Heart left ventricle (tissue), 13 donors: Measurements from ENCODE around the gene PISD.

Experiments used
- CTCF ChIP-seq, 12 donors: fragments of 200-600 bp; sonication (generic) in 4 of 12; IDR thresholded peaks; one replicate each; pipeline versions ENCODE4 v1.5.0 to v1.8.0; 2018 to 2022; ENCODE audit warnings: antibody characterized with exemption in 12 of 12, mild to moderate bottlenecking in 5 of 12
- POLR2A ChIP-seq, 2 donors: fragments of 450-650 bp; IDR thresholded peaks; one replicate each; pipeline ENCODE4 v1.6.1; 2017; ENCODE audit warnings: antibody characterized with exemption in 2 of 2, mild to moderate bottlenecking in 2 of 2, moderate library complexity in 2 of 2
- donor health status: ischemic (EF 13 %, LVEDD 7.1; RV severe dilation, severe dysfunction).
- donor health status: DM: no; HTN: yes; CAD: no.
- donor health status: DM: no; HTN: no; CAD: no.
- donor health status: ischemic (EF 25% LVEDD 6.9; RV normal size, moderate dysfunction).
- donor health status: ischemic (EF 25% LVEDD 5.7; RV mildly dilated, moderate dysfunction).
- donor health status: ischemic (EF 35%, LVEDD 5.7; RV mildly dilated, moderate dysfunction).
- donor health status: nonischemic (EF 11% LVEDD 7.7; RV severe dilation, severe dysfunction).
- donor health status: DM: yes; HTN: yes; CAD: no.
- donor health status: PGD.
- donor health status: ischemic (EF 29% LVEDD 5.4; RV normal size, mild dysfunction).
- donor health status: nonischemic (EF 23%, LVEDD 6.1; RV moderate dilation, normal function).

- no peak for TF ChIP-seq POLR2A (IDR thresholded peaks at IDR 0.05)
- TF ChIP-seq CTCF (IDR thresholded peaks at IDR 0.05), result no peak
These were observed 2.8 kb downstream of the PISD start for GRCh38 chr22:31659246-31659645.
